NCI-H187 treated with DMSO at 0.1 percent for 48 hours (cell line): Measurements from ENCODE around the gene ESPL1.
"Not testable (repeated sequence)": the region's sequence is repeated elsewhere in the genome, so short reads cannot be mapped to it uniquely, and the experiment has no call there.

Source experiments
- DNase-seq: peaks from one replicate; lab custom pipeline; 2025; lab: John Stamatoyannopoulos, UW

Gene ESPL1

DNA sequence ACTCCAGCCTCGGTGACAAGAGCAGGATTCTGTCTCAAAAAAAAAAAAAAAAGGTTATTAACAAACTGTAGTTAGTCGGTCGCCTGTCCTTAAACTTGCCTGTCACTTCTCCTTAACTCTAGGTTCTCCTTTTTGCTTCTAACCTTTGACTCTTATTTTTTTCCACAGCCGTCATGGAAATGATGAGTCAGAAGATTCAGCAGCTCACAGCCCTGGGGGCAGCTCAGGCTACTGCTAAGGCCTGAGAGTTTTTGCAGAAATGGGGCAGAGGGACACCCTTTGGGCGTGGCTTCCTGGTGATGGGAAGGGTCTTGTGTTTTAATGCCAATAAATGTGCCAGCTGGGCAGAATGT lies 31.0 kb downstream of the ESPL1 start:
- DNase-seq = no peak

DNA sequence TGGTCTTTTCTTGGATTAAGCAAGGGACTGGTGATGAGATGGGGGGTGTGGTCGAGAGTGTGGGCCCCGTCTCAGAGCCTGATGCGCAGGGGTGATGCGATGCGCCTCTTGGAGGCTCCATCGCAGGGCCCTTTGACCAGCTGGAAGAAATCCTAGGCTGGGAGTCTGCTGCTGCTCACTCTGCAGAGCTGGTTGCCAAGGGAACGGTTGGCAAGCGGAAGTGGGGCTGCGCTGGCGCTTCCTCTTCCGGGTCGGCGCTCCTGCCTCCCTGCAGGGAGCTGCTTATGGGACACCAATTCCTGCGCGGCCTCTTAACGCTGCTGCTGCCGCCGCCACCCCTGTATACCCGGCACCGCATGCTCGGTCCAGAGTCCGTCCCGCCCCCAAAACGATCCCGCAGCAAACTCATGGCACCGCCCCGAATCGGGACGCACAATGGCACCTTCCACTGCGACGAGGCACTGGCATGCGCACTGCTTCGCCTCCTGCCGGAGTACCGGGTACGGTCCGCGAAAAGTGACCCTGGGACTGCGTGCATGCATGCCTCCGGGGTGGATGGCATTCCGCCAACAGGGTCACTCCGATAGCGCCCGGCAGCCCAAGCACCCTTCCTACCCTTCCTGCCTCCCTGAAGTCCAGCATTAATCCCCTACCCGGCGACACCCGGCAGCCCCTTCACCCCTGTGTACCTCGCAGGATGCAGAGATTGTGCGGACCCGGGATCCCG lies 31.5 kb downstream of the ESPL1 start, which contains the start of gene MYG1:
Gene MYG1, plus strand, starts transcription at position 242 of the 727 bp plus-strand sequence. Its CDS starts 43 bp downstream, at position 285.
- DNase-seq = peak; percentile 55

DNA sequence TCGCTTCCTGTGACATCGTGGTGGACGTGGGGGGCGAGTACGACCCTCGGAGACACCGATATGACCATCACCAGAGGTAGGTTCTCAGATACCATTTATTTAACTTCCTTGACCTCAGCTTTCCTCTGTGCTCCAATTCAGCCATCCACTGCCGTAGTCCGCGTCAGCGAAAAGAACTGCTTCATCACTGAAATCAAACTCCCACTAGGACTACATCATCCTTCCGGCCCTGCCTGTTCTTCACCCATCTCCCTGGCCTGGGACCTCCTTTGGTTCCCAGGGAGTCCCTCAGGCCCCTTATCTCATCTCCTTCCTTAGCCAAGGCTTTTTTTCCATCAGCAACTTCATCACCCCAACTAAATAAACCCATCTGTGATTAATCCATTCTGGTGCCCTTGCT lies 32.1 kb downstream of the ESPL1 start:
- no peak for DNase-seq

DNA sequence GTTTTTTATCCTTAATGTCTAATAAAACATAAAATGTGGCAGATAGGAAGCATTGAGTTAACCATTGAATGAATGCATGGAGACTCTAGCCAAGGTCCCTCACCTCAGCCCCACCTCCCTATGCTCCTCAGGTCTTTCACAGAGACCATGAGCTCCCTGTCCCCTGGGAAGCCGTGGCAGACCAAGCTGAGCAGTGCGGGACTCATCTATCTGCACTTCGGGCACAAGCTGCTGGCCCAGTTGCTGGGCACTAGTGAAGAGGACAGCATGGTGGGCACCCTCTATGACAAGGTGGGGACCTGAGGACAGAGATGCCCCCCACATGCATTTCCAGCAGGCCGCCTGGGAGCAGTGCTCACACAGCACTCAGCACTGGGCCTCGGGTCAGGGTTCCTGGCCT lies 34.8 kb downstream of the ESPL1 start:
- no peak for DNase-seq

DNA sequence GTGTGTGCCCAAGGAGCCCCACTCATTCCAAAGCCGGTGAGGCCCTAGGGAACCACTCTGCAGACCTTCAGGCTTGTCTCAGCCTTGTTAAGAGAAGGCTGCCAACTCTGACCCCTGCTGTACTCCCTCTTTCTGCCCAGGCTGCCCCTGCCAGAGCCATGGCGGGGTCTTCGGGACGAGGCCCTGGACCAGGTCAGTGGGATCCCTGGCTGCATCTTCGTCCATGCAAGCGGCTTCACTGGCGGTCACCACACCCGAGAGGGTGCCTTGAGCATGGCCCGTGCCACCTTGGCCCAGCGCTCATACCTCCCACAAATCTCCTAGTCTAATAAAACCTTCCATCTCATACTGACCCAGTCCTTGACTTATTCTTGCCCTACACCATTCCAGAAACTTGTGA lies 38.7 kb downstream of the ESPL1 start:
- DNase-seq = no peak

DNA sequence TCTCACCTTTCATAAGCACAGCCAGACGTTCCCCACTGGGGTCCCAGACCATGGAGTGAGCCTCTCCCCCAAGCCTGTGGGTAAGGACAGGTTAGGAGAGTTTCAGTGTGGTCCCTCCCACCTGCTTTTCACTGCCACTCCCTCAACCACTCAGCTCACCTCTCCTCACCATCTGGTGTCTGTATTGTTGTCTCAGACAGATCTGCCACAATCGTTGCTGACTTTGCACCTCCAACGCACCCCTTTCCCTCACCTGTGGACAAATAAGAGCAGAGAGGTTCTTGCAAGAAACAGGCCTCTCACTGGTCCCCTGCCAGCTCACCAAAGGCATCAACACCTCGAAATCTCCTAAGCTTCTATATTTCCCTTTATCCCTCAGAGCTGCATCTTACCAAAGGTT lies 40.2 kb downstream of the ESPL1 start:
- DNase-seq = no peak

DNA sequence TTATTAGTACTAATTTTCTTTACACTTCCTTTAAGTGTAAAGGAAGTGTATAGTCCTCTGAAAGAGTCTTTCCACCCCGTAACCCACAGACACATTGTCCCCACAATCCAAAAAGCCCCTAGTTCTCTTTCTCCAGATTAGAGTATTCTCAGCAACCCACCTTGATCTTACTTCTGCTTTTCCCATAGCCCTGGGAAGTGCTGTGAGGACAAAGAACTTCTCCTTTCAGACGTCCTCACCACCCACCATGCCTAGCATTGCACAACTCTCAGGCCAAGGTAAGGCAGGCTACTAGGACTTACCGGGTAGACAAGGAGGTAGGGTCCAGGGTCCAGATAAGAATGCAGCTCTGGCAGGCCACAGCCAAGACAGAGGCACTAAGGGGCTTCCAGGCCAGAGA lies 45.9 kb downstream of the ESPL1 start:
- DNase-seq = no peak

DNA sequence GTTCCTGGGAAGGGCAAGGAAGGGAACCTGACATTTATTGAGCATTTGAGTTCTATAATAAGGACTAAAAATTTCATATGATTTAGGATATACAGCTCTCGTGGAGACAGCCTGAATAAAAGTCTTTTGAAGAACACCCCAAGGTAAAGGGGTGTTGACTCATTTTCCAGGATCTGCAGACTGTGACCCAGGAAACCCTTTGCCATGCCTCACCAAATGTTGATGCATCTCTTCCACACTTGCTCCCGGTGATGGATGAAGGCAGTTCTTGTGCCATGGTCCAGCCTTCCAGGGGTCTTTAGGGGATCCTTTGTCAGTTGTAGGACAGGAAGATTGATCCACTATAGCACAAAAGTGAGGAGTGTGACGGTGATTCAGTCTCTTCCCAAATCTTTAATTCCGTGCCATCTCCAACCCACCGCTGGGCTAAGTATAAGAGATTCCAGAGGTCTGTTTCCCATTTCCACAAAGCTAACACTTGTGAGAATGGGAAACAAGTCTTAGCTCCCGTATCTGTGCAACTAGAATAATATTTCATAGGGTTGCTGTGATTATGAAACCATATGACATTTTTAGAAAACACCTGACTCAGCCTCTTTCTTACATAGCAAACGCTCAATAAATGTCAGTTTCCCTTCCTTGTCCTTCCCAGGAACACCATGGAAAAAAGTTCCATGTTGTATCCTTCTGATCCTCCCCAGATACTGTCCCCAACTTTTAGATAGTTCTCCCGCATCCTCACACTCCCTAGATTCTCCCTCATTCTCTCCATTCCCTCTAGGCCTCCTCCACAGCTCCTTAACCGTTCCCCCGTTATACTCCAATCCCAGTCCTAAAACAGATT lies 52.5 kb downstream of the ESPL1 start:
- DNase-seq = no peak

DNA sequence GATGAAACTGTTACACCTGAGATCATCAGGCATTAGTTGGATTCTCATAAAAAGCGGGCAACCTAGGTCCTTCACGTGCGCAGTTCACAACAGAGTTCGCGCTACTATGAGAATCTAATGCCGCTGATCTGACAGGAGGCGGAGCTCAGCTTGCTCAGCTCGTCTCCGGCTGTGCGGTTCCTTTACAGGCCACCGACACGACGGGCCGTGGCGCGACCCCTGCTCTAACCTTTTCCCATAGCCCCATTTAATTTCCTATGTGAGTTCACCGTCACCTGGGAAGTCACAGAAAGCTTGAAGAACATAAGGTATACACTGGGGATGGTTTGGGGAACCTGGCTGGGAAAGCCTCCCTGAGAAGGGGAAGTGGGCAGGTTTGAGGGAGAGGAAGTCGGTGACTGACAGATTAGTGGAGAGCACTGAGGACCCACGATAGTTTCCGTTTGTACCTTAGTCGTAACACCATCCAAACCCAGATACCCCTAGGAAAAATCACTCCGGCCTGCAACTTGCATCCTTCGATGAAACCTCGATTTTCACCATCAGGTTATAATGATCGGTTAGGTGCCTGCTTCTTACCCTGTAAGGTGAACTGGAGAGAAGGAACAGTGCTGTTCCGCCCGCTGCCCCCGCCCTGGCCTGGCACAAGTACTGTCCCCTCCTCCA lies 56.1 kb downstream of the ESPL1 start:
- no peak for DNase-seq

DNA sequence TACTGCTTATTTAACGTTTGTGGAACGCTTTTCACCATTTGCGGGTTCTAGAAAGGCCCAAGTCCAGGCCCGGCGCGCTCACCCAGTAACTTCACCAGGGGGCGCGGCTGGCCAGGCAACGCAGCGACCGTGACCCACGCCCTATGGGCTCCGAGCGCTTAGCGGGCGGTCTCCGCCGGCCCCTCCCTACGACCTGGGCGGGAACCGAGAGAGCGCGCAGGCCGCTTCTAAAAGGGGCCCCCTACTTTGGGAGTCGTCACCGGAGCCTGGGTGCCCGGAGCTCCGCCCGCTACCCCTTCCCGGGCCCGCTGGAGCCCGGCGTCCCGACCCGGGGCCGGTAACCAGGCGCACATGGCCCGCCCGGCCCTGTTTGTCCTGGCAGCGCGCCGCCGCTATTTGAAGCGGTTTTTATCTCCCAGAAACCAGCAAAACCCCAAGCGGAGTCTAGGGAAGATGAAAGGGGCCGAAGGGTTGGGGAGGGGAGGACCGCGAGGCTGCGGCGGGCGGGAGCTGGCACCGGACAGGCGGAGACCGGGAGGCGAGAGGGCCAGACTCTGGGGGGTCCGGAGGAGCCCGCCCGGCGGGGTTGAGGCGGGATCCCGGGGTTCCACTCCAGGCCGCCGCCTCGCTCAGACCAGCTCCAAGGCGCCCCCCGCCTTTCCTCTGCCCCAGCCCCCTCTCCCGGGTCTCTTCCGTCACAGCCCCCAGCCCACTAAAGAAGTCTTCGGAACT lies 56.8 kb downstream of the ESPL1 start:
- peak; percentile 21 for DNase-seq

DNA sequence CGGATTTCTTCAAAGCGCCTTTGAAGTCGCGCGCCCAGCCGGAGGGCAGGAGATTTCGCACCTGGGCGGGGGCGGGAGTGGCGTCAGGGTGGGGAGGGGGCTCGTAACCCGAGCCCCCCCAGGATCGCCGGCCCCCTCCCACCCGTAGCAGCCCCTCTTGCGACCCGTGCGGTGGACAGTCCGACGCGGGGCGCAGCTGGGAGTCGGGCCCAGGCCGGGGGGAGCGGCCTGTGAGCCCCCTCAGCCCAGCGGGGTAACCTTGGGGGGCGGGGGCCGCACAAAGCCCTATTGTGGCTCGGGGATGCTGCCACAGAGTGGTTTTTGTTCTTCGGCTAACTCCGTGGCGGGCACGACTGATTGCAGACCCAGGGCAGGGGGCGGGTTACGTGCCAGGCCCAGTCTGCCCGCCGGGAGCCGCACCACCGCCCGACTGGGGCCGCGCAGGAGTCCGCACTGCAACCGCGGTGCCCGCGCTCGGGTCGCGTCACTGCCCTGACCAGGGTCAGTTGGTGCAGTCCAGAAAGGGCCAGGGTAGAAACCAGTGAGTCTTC lies 57.5 kb downstream of the ESPL1 start:
- DNase-seq = no peak

DNA sequence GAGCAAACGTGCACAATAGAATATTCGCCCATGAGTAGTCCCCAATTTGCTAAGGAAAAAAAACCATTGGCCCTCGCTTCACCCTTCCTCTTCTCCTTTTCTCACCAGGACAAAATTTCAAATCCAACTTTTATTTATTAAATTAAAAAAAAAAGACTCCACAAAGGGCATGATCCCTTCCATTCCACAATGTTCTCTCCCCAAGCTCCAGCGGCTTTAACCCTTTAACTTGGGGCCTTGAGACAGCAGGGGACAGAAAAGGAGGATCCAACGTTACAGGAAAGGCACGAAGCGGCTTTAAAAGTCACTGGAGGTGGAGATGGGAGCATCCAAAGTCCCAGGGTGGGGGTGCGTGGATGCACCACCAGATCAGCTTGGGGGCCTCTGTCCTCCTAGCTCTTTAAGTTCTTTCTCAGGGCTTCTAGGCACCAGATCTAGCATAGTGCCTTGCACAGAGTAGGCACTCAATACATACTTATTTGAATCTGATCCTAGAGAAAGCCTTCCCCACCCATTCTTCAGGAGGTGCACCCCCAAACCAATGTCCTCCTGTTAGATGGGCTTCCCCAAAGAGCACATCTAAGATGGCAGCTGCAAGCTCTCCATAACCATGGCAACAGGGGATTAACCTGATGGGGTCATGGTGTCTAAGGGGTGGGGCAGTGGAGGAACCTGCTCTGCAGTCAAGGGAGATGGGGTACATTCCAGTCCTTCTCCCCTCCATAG lies 58.5 kb downstream of the ESPL1 start:
- DNase-seq = no peak

DNA sequence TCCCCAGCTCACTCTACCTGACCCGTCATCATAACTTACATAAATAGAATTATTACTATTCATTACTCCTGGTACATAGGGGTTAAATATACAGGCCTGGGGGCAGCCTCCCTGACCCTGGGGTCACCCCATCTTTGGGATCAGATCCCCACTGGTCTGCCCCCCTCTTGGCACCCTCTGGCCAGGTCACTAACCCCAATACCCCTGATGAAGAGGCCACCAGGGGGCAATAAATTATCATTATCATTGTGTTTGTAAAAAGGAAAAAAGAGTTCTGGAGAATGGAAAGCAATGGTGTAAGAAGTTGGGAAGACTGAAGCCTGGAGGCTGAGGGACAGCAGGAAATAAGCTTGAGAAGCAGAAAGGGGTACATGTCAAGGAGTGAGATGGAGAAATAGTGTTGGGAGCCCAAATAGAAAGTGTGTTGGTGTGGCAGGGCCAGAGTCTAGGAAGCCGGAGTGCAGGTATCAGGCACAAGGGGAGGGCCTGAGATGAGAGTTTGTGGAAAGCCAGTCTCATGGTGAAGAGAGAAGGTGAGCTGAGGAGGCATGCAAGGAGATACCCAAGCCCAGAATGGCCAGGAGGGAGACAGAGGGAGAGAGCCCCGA lies 59.4 kb downstream of the ESPL1 start:
- no peak for DNase-seq

DNA sequence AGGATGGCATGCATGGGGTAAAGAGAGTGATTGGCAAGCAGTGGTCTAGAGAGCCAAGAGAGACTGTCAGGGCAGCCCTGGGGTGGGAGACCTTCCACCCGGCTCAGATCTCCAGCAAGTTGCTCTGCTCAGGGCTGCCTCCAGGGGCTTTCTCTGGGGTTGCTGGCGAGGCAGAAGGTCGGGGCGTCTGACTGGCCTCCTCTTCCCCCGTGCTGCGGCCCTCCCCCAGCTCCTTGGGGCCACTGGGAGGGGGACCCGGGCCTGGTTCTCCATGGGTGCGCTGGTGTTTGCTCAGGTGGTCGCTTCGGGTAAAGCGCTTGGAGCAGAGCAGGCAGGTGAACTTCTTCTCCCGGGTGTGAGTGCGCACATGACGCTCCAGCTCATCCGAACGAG lies 59.9 kb downstream of the ESPL1 start:
- DNase-seq = no peak

DNA sequence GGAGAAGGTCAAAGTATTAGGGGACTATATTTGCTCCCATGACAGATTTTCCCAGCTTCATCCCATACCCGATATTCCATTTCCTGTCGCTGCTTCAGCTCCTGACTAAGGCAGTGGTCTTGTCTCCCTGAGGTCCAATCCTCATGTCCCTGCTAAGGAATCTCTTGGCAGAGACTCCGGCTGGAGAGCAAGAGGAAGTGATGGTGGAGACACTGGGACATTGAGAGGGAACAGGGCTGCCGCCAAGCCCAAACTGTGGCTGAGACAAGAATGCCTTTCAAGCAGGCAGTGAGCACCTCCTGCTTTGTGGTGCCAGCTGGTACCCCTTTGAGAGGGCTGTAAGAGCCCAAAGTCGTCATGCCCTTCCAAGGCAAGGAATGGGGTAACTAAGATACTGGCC lies 62.6 kb downstream of the ESPL1 start:
- DNase-seq = no peak

DNA sequence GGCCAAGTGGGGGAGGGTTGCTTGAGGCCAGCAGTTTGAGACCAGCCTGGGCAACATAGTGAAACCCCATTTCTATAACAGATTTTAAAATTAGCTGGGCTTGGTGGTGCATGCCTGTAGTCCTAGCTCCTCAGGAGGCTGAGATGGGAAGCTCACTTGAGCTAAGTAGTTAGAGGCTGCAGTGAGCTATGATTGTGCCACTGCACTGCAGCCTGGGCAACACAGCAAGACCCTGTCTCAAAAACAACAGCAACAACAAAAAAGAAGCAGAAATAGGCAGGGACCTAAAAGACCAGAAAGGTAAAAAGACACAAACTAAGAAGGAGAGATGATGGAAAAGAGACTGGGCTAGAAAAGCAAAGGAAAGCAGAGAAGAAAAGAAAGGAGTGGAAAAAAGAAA lies 64.2 kb downstream of the ESPL1 start:
- DNase-seq = not testable (repeated sequence)

DNA sequence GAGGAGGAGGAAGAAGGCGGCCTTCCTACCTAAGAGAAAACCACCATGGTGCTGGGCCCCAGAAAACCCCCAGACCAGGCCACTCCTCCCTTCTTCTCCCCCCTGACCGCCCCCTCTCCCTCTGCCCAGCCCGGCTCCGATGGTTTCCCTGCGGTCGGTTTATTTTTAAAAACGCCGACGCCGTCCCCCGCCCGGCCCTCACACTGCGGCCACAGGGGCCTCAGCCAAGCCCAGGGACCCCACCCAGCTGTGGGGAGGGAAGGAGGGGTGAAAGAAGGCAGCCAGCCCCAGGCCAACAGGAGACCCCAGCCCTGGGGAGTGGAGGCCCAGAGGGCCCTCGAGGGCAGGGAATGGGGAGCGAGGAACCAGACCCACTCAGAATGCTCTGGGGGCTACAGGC lies 64.6 kb downstream of the ESPL1 start:
- no peak for DNase-seq

DNA sequence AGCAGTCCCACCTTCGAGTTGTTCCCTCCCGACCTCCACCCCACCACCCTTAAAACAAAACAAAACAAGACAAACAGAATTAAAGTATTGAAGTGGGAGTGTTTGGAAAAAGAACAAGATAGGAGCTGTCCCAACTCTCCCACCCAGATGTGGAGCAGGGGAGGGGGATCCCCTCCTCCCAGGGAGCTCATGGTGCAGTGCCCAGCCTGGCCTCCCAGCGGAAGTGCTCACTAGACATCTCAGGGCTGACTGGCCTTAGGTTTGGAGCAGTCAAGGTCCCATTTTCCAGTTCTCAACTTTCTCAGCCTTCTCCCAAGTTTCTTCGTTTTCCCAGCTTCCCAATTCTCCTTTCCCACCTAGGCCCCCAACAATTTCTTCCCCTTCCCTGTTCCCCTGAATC lies 65.2 kb downstream of the ESPL1 start:
- no peak for DNase-seq

DNA sequence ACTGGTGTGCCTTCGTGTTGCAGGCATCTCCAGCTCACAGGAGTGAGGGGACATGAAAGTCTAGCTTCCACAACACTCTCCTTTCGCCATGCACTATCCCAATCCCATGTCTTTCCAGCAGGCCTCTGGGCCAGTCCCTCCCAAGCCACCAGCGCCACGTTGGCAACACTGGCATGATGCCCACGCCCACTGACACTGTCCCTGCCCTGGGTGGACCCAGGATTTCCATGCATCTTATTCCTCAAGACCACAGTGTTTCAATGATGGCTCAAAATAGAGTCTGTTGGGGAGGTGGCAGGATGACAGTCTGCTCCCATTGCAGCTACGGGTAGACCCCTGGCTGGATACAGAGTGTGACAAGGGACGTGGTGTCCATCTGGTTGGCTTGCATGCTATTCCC lies 65.7 kb downstream of the ESPL1 start:
- DNase-seq = no peak

DNA sequence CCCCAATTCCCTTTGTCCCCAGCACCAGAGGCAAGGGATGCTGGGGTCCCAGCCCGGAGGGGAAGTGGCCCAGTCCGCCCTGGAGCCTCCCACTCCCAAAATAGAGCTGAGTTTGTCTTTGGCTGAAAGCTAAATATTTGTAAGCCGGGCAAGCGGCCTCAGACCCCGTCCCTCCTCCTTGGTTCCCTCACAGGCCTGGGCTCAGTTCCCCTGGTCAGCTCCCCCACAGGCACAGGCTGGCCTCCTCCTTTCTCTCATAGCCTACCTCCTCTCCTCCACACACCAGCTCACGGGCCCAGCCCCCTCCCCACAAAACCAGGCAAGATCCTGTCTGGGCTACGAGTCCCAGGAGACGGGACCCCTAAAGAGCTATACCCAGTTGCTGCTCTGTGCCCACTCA lies 66.7 kb downstream of the ESPL1 start:
- no peak for DNase-seq

DNA sequence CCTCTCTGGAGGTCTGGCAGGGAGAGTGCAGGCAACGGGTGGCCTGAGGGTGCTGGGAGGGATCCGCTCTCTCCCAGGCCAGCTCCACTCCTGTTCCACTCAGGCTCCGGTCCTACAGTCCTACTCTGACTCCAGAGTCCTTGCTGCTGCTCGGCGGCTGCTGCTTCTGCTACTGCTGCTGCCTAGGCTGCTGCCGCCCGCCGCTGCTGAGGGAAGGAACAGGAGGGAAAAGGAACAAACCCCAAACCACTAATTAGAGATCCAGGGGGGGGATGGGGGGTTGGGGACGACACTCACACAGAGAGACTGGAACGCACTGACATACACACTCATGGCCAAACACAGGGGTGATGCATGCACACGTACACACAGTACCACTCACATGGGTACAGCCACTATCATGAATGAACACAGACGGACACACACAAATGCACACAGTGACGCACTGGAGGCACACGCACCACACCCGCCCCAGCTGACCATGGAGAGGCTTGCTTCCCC lies 68.1 kb downstream of the ESPL1 start, which contains the start of gene SP7:
Gene SP7, minus strand, starts transcription at position 174 of the 501 bp plus-strand sequence. CDS start 708 bp downstream, outside the sequence.
- DNase-seq = no peak
